Tongue (tissue), 2 donors: ENCODE data around the gene TPD52L1. TPM values are rescaled to one million over a fixed set of nuclear protein-coding genes. Genes with fewer than 3 reads are reported as not detected.

Experiments
- DNase-seq: peaks from one replicate; pipeline ENCODE4 v3.0.0-alpha.2; 2015
- total RNA-seq: library from RNA; depleted of rRNA; stranded (reverse); fragments of >200 nt; gene quantifications from one replicate; pipeline ENCODE4 v1.2.3, GENCODE V29; 2014

Gene TPD52L1
- total RNA-seq, 1 donor from 2014 or later = 75.4 TPM

- no peak for DNase-seq
These were observed 57.8 kb downstream of the TPD52L1 start for GRCh38 chr6:125211352-125211751.

- DNase-seq = no peak
These were observed 58.8 kb downstream of the TPD52L1 start for GRCh38 chr6:125212377-125212776.

- DNase-seq = no peak
These were observed 60.4 kb downstream of the TPD52L1 start for GRCh38 chr6:125213939-125214338.

- DNase-seq = no peak
These were observed 61.8 kb downstream of the TPD52L1 start for GRCh38 chr6:125215252-125215819.

- DNase-seq = no peak
These were observed 62.4 kb downstream of the TPD52L1 start for GRCh38 chr6:125216015-125216414.

GRCh38 chr6:125217369-125217768 is 63.8 kb downstream of the TPD52L1 start:
- DNase-seq = no peak

GRCh38 chr6:125217992-125218391 is 64.4 kb downstream of the TPD52L1 start:
- no peak for DNase-seq

GRCh38 chr6:125219361-125219895 is 65.9 kb downstream of the TPD52L1 start:
- DNase-seq = no peak

- DNase-seq = peak; percentile 11
These were observed 67.1 kb downstream of the TPD52L1 start for GRCh38 chr6:125220712-125221111.

GRCh38 chr6:125222531-125223455 is 69.2 kb downstream of the TPD52L1 start:
- no peak for DNase-seq

GRCh38 chr6:125224231-125224861 is 70.8 kb downstream of the TPD52L1 start:
- no peak for DNase-seq

- DNase-seq = no peak
These were observed 73.7 kb downstream of the TPD52L1 start for GRCh38 chr6:125227244-125227643.

- no peak for DNase-seq
These were observed 75.5 kb downstream of the TPD52L1 start for GRCh38 chr6:125228981-125229479.

- no peak for DNase-seq
These were observed 77.1 kb downstream of the TPD52L1 start for GRCh38 chr6:125230674-125231073.

GRCh38 chr6:125231133-125231532 is 77.6 kb downstream of the TPD52L1 start:
- no peak for DNase-seq

GRCh38 chr6:125231574-125232343 is 78.2 kb downstream of the TPD52L1 start:
- no peak for DNase-seq

- DNase-seq = no peak
These were observed 78.9 kb downstream of the TPD52L1 start for GRCh38 chr6:125232466-125232865.

- DNase-seq = no peak
These were observed 79.6 kb downstream of the TPD52L1 start for GRCh38 chr6:125233202-125233601.

- DNase-seq = no peak
These were observed 83.2 kb downstream of the TPD52L1 start for GRCh38 chr6:125236536-125237327.

- no peak for DNase-seq
These were observed 84.2 kb downstream of the TPD52L1 start for GRCh38 chr6:125237764-125238163.

GRCh38 chr6:125245109-125245508 is 91.5 kb downstream of the TPD52L1 start:
- no peak for DNase-seq
